SK-N-MC (cell line): ENCODE measurements around the gene EEIG1.

Source experiments
- EZH2 ChIP-seq: fragments of 200-600 bp; sonication (generic); IDR thresholded peaks from one replicate; pipeline ENCODE4 v1.6.1; 2017; ENCODE audit warnings: antibody characterized with exemption
- POLR2AphosphoS5 ChIP-seq: IDR thresholded peaks from 2 replicates; pipeline ENCODE4 v1.6.1; 2012; ENCODE audit warnings: mild to moderate bottlenecking, low read depth, low read length, borderline replicate concordance

GRCh38 chr9:127934248-127934647 lies 46.5 kb downstream of the EEIG1 start:
- TF ChIP-seq EZH2: no peak
- TF ChIP-seq POLR2AphosphoS5: no peak
